GM12878 (cell line): ENCODE measurements around the gene RPS6KA2.
"Not testable (repeated sequence)": the region's sequence is repeated elsewhere in the genome, so short reads cannot be mapped to it uniquely, and the experiment has no call there.

ENCODE experiments used
- ATF2 ChIP-seq: IDR thresholded peaks from 2 replicates; pipeline ENCODE4 v1.6.1; 2012; ENCODE audit warnings: low read length, inconsistent platforms
- CTCF ChIP-seq, 3 experiments: IDR thresholded peaks in 2 of 3; conservative IDR thresholded peaks in 1 of 3; 2 replicates each; pipeline ENCODE4 v1.5.1; 2011; ENCODE audit warnings: low read depth in 3 of 3, low read length in 3 of 3, mild to moderate bottlenecking in 3 of 3, control low read depth in 2 of 3, moderate library complexity in 2 of 3, inconsistent platforms in 1 of 3, mixed read lengths in 1 of 3; ENCODE audit not compliant: control insufficient read depth in 2 of 3, insufficient read depth in 1 of 3; ENCODE audit errors: extremely low read depth in 1 of 3
- ESRRA ChIP-seq: IDR thresholded peaks from 2 replicates; pipeline ENCODE4 v1.6.1; 2012; ENCODE audit warnings: mild to moderate bottlenecking, low read length, improper control_type of control experiment
- EZH2 ChIP-seq: IDR thresholded peaks from 2 replicates; pipeline ENCODE4 v1.6.1; 2012; ENCODE audit warnings: low read depth, mild to moderate bottlenecking, control low read depth, inconsistent platforms, low read length, borderline replicate concordance; ENCODE audit not compliant: control insufficient read depth
- HDAC6 ChIP-seq: fragments of 200-600 bp; sonication (generic); IDR thresholded peaks from one replicate; pipeline ENCODE4 v1.8.0; 2017; ENCODE audit warnings: antibody characterized with exemption; ENCODE audit not compliant: unreplicated experiment
- KAT2A ChIP-seq: conservative IDR thresholded peaks from 2 replicates; pipeline ENCODE4 v1.6.1; 2011; ENCODE audit warnings: low read depth, low read length; ENCODE audit not compliant: control insufficient read depth
- MAX ChIP-seq: IDR thresholded peaks from 2 replicates; pipeline ENCODE4 v1.6.1; 2012; ENCODE audit warnings: low read depth, low read length, improper control_type of control experiment
- NFIC ChIP-seq: IDR thresholded peaks from 2 replicates; pipeline ENCODE4 v1.6.1; 2012; ENCODE audit warnings: low read depth, mild to moderate bottlenecking, inconsistent platforms, low read length, moderate library complexity
- NFYA ChIP-seq: IDR thresholded peaks from 2 replicates; pipeline ENCODE4 v1.6.1; 2011; ENCODE audit warnings: low read depth, mild to moderate bottlenecking, low read length, improper control_type of control experiment, borderline replicate concordance
- PBX3 ChIP-seq: IDR thresholded peaks from 2 replicates; pipeline ENCODE4 v1.6.1; 2011; ENCODE audit warnings: mild to moderate bottlenecking, low read depth, low read length, moderate library complexity; ENCODE audit not compliant: insufficient replicate concordance
- POLR2A ChIP-seq: IDR thresholded peaks from 2 replicates; pipeline ENCODE4 v1.6.1; 2011; ENCODE audit warnings: low read depth, mild to moderate bottlenecking, low read length
- TCF12 ChIP-seq: IDR thresholded peaks from 2 replicates; pipeline ENCODE4 v1.6.1; 2011; ENCODE audit warnings: low read depth, mild to moderate bottlenecking, low read length
- ZNF274 ChIP-seq: IDR thresholded peaks from one replicate; pipeline ENCODE4 v1.8.0; 2011; ENCODE audit not compliant: insufficient read length, insufficient read depth

- not testable (repeated sequence) for TF ChIP-seq KAT2A; EZH2; POLR2A; MAX; ZNF274; CTCF (IDR thresholded peaks at IDR 0.05 in 2 of 3, conservative IDR thresholded peaks at IDR 0.05 in 1 of 3; ENCODE audit: control insufficient read depth in 2 of 3, extremely low read depth in 1 of 3, insufficient read depth in 1 of 3, low read depth in 3 of 3, low read length in 3 of 3); TCF12; ESRRA; PBX3; NFYA; NFIC; ATF2; HDAC6
Measured at GRCh38 chr6:166634581-166634980, 7.5 kb upstream of the RPS6KA2 start.
